ENCODE results near the gene UBE2L6.

The UBE2L6 gene

DNA sequence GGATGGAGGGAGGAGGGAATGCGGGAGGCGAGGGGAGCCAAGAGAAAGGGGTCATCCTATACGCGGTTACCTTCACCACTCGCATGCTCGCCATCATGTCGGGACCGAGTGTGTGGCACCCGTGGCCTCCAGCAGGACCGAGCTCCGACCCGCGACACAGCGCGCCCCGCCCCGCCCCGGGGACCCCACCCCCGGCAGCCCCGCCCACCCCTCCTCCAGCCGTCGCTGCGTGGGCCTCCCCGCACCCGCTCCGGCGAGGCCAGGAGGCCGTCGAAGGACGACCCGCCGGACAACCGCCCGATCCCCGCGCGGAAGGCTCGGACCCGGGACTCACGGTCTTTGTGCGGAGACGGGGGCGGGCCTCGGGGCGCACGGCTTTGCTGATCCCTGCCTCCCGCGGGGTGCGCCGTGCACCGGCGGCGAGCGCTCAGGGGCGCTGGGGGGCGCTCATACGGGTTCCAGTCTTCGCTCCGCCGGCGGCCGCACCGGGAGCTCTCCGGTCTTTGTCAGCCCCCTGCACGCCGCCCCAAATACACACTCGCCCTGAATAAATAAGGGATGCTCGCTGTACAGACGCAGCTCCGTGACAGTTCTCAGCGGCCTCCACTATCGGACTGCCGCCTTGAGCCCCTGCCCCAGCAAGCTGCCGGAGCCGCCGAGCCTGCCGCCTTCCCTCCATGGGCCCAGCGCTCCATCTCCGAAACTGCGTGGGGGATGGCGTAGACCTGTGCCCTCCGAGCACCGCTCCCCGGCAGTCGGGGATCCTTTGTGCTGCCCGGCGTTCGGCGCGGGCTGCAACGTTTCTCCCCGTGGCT, at the start of gene UBE2L6:
UBE2L6 (minus strand) TSS at position 158 of the 815 bp plus-strand sequence; CDS start at position 97, 61 bp downstream.
- peak; percentile 88 for DNase-seq

DNA sequence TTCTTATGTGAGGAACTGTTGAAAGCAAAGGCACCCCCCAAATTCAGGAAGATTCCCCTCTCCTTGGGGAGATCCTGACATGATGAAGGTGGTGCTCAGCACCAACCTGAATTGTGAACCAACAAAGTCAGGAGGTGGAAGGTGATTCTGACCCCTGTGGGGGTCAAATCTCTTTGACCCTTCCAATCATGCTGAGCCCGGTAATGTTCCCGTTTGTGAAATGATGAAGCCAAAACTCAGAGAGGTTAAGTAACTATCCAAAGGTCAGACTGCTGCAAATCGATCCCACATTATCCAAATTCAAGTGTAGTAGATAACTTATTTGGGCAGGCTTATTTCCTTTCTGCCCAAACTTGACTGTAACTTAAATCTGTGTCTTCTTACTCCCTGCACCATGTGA, 49.1 kb upstream of the UBE2L6 start:
- DNase-seq: no peak

DNA sequence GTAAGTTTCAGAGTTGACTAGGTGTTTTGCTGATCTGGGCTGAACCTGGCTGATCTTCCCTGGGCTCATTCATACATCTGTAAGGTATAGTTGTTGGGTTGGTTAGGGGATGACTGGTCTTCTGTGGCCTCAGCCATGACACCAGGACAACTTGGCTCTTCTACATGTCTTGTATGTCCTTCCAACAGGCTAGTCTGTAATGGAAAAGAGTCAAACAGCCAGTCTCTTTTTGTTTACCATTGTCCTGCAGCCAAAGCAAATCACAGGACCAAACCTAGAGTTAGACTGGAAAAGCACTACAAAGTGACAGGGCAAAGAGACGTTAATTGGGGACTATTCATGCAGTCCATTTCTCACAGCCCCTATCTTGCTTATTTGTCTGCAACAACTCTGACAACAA, 47.8 kb upstream of the UBE2L6 start:
- no peak for DNase-seq

DNA sequence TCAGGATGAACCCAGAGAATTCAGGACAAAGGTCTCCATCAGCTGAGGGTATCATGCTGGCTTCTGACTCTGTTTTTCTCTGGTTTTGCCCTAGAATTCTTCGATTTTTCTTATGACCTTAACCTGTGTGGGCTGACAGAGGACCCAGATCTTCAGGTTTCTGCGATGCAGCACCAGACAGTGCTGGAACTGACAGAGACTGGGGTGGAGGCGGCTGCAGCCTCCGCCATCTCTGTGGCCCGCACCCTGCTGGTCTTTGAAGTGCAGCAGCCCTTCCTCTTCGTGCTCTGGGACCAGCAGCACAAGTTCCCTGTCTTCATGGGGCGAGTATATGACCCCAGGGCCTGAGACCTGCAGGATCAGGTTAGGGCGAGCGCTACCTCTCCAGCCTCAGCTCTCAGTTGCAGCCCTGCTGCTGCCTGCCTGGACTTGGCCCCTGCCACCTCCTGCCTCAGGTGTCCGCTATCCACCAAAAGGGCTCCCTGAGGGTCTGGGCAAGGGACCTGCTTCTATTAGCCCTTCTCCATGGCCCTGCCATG, 46.8 kb upstream of the UBE2L6 start:
- DNase-seq: no peak

DNA sequence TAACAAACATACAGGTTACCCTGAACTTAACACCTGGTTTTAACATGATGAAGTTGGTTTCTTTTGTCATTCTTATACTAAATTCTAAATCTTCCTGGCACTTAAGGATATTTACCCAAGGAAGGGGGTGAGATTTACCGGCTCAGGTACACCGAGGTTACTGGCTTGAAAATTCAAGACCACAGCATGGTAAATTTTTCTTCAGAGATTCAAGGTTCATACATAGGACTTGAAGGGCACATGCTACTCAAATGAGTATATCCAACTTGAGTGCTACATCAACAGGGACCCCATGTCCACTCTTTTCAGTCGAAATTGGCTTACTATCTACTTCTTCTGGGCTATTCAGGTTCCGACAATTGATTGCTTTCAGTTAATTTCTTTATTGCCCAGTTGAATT, 42.7 kb upstream of the UBE2L6 start:
- DNase-seq: no peak

DNA sequence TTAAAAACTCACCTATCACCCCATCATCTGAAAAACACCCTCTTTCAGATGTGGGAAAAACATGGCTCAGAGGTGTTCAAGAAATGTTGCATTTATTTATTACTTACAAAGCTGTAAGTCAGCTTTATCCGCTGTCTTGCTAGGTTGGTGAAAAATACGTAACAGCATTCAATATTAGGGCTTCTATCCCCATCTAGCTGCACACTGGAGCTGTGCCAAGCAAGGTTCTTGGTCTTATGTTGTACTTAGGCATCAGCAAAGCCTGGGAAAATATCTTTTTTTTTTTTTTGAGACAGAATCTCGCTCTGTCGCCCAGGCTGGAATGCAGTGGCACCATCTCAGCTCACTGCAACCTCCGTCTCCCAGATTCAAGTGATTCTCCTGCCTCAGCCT, 37.6 kb upstream of the UBE2L6 start:
- DNase-seq: no peak

DNA sequence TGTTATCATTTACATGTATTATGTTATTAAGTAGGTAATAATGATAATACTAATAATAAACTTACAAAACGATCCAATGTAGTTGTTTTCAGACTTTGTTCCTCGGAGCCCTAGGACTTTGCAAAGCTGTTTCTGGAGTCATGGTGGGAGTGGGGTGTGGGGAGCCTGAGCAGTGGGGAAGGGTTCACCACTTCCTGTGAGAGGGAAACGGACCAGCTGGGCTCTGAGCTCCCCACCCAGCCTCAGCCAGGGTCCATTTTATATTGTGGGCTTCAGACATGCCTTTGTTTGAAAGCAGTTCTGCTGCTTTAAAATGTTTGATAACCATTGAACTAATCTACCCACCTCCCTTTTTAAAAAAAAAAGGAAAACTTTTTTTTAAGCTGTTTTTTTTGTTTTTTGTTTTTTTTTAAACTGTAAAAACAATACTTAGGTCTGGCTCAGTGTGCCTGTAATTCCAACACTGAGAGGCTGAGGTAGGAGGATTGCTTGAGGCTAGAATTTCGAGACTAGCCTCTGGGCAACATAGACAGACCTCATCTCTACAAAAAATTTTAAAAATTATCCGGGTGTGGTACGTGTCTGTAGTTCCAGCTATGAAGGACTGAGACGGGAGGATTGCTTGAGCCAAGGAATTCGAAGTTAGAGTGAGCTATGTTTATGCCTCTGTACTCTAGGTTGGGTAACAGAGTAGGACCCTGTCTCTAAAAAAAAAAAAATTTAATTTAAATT, 37.0 kb upstream of the UBE2L6 start:
- no peak for DNase-seq

DNA sequence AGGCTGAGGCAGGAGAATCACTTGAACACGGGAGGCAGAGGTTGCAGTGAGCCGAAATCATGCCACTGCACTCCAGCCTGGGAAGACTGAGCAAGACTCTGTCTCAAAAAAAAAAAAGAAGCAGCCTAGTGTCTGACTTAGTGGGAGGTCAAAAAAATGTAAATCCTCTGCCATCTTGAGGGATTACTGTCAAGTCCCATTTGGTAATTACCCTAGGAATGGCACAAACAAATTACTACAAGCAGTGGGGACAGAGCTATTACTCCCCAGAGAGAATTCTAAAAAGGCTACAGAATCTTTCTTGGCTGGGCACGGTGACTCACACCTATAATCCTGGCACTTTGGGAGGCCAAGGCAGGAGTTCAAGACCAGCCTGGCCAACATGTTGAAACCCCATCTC, 33.8 kb upstream of the UBE2L6 start:
- no peak for DNase-seq

DNA sequence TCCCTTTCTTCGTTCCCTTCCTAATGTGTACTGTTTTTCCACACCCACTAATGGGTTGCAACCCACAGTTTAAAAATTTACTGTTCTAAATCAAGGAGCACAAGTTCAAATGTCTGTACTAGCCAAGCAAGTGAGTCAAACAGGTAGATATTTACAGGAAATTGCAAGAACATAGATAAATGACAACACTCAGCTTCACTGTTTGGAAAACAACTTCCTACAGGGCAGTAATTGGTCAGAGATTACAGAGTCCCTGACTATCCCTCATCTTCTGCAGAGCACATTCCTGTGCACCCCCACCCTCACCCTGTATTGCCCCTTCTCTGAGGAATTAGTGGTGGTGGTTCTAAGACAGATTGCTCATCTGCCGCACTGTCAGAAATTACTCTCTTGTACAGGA, 31.9 kb upstream of the UBE2L6 start:
- DNase-seq: no peak

DNA sequence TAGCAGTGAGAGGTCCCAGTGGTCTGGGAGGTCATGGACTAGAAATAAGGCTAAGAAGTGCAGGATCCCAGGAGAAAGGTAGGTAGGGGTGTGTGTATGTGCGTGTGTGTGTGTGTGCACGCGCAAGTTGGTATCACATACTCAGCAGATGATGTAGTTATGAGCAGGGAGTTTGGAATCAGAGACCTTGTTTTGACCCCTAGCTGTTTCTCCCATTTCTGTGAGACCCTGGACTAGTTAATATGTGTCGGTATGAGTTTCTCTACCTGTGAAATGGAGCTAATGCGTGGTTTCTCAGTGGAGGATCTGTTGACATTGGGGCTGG, 31.3 kb upstream of the UBE2L6 start:
- no peak for DNase-seq

DNA sequence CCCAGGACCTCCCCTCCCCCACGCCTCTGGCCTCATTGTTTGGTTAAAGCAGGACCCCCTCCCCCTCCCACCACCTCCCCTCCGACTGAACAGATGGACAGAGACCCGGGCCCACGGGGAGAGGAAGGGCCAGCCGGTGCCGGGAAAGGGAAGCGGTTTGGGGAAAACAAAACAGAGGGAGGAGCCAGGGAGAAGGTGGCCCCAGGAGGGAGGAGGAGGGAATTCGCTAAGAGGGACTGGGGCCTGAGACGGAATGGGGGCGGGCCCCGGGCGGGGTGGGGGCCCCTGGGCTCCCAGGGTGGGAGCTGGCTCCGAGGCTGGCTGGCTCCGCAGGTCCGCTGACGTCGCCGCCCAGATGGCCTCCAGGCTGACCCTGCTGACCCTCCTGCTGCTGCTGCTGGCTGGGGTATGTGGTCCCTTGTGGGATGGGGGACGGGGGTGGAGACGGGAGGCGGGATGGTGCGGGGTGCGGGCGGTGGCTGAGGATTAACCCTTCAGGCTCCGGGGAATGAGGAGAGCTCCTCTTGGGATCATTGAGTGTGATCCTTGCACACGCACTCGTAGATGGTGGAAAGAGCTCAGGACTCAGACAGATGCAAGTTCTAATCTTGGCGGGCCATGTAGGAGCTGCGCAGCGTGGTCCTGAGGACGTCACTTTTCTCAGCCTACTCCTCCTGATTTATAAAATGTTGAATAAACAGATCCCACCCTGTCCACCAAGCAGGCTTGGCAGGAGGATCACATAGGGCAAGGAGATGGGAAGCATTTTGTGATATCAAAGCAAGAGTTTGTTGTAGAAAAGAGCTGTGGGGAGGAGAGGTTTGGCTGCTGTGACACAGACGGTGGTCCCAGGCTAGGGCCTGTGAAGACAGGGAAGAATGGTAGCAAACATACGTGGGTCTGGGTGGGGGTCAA, 30.7 kb upstream of the UBE2L6 start:
- DNase-seq: no peak

DNA sequence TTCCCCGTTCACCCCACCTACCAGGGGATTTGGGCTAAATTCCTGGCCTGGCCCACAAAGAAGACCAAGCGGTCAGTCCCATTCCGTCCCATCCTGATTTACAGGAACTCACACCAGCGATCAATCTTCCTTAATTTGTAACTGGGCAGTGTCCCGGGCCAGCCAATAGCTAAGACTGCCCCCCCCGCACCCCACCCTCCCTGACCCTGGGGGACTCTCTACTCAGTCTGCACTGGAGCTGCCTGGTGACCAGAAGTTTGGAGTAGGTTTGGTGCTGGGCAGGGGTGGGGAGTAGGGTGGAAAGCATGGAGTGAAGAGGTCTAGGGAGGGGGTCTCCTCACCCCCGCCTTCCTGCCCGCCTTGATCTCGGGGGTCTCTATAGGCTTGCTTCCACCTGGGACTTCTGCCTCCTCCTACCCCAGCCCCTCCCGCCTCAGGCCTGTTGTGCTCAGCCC, 30.0 kb upstream of the UBE2L6 start, which contains the start of gene SERPING1:
SERPING1 (plus strand) TSS at position 225 of the 455 bp plus-strand sequence. CDS start 586 bp downstream, outside the sequence.
- DNase-seq: no peak

DNA sequence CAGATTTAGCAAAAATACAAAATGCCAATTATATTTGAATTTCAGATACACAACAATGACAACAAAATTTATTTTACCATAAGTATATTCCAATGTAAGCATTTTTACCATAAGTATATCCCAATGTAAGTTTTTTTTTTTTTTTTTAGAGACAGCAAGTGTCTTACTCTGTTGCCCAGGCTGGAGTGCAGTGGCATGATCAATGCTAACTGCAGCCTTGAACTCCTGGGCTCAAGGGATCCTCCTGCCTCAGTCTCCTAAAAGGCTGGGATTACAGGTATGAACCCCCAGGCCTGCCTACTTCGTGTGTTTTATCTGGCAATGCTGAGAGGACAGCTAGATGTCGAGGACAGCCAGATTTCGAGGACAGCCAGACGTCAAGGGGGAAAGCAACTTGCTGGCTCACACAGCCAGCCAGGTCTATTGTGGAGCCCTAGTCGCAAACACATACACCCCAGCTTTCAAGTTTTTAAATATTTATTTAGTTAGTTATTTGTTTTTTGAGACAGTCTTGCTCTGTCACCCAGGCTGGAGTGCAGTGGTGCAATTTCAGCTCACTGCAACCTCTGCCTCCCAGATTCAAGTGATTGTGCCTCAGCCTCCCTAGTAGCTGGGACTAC, 28.9 kb upstream of the UBE2L6 start:
- DNase-seq: no peak

DNA sequence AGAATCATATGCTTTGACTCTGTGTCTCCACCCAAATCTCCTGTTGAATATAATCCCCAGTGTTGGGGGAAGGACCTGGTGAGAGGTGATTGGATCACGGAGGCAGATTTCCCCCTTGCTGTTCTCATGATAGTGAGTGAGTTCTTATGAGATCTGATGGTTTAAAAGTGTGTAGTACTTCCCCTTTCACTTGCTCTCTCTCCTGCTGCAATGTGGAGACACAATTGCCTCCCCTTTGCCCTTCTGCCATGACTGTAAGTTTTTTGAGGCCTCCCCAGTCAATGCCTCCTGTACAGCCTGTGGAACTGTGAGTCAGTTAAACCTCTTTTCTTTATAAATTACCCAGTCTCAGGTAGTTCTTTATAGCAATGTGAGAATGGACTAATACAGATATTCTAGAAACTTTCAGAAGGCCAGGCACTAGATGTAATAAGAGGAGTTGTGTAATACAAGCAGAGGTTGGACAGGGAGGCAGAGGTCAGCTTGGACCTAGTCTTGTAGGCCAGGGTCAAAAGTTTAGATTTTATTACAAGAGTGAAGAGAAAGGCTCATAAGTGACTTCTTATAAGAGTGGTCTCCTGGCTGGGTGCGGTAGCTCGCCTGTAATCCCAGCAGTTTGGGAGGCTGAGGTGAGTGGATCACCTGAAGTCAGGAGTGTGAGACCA, 20.7 kb upstream of the UBE2L6 start:
- no peak for DNase-seq

DNA sequence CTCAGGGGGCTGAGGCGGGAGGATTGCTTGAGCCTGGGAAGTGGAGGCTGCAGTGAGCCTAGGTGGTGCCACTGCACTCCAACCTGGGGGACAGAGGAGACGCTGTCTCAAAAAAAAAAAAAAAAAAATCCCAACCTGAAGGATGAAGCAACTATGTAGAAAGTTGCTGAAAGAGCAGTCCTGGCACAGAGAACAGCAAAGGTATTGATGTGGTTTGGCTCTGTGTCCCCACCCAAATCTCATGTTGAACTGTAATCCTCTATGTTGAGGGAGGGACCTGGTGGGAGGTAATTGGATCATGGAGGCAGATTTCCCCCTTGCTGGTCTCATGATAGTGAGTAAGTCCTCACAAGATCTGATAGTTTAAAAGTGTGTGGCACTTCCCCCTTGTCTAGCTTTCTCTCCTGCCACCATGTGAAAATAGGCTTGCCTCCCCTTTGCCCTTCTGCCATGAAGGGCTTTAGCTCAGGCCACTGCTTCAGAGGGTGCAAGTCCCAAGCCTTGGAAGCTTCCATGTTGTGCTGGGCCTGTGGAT, 19.3 kb upstream of the UBE2L6 start:
- DNase-seq: no peak

DNA sequence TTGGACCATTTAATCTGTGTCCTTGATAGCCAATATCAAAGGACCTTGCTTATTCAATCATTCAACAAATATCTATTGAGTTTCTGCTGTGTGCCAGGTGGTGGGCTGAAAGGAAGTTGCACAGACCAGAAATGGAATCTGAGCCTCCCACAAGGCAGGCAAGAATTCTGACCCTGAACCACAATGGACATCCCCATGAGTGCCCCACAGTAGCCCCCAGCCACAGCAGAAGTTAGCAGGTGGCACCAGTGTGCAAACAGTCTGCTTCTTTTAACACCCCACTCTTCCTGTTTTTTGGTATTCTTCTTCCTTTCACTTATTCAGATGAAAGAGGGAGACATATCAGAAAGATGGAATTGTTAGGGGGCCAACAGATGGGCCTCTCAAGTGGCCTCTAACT, 17.8 kb upstream of the UBE2L6 start:
- DNase-seq: no peak

DNA sequence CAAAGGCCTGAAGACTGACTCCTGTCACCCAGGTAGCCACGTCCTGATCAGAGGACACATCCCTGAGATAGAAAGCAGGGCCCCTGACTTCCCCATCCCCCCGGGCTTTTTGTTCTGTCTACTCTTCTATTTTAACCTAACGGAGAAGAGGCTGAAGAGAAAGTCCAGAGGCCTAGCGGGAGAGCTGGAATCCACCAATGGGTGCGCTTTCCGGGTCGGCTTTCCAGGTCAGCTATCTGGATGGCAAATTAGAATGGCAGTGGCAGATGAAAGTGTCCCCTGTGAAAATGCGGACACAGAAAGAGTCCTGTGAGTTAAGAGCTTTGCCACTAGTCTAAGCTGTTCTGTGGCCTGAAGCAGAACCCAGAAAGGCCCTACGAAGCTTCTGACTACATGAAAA, 16.9 kb upstream of the UBE2L6 start:
- no peak for DNase-seq

DNA sequence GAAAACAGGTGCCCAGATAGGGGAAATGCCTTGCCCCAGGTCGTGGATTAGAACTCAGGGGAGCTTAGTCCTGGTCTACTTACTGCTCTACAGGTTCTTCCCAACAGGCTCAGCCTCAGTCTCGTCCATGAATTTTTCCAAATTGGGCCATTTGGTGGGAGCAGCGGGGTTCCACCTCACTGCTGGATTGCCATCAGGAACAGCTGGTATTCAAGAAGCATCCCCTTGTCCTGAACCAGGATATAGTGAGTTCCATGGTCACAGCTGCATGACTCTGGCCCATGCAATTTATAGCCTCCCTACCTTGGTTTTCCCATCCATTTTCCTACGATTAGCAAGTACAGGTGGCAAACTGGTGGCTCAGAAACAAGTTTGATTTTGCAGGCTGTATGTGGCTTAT, 6.6 kb upstream of the UBE2L6 start:
- DNase-seq: no peak

DNA sequence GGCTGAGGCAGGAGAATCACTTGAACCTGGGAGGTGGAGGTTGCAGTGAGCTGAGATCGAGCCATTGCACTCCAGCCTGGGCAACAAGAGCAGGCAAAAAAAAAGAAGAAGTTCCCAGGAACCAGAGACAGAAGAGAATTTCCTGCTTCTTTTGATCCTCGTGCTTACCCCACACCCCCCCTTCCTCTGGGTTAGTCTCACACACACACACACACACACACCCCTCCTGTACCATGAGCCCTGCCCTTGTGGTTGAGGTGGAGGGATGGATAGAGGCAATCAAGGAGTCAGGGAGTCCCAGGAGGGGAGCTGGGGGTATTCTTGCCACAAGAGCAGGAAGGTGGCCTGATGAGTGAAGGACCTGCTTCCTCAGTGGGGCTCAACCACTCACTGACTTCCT, 4.1 kb upstream of the UBE2L6 start:
- no peak for DNase-seq

DNA sequence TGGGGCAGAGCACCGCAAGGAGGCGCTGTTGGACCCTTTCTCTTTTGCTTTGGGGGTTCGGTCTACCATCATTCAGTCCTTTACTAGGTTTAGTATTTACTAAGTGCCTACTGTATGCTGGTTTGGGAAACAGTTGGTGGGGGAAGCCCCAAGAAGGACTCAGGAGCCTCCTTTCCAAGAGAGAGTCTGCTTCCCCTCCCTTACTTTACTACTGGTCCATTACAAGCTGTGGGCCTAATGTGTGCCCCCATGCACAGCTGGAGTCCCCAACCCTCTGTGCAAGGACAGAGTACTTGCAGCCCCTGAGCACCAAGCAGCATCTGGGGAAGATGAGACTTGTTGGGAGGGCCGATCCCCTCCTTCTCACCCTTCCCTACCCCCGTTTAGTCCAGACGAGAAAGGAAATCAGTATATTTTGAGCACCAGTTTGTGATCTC, 876 bp upstream of the UBE2L6 start:
- DNase-seq: peak; percentile 97

DNA sequence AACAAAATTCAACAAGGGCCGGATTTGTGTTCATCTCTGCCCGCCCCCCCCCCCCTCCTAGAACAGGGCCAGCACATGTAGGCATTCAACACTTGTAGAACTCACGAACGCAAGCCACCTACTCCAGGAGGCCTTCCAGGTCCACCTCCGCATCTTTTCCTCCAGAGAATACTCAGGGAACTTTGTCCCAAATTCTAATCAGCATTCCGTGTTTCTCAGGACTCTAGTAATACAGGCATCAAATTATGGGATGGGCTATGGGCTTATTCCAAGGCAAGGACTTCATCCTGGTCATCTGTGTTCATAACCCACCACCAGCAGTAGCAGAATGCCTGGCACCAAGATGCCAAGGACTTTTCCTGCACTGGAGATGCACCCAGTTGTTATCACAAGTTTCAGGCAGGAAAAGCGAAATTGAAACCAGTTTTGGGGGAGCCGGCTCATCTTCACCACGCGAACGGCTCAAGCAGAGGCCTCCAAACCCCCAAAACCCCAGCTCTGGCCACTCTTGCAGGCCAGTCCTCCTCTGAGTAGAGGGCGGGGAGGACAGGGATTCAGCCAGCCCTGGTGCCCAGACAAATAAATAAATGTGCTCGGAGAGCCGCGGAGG, 462 bp downstream of the UBE2L6 start:
- no peak for DNase-seq
